ENCODE data around the gene KAT8.

Gene KAT8

GRCh38 chr16:31106509-31107464 lies 10.7 kb upstream of the KAT8 start:
- in situ Hi-C loops (cut with HindIII; ENCODE audit: low sequenced_read_pairs) = no loop called here

- in situ Hi-C loops (cut with HindIII; ENCODE audit: low sequenced_read_pairs) = no loop called here
These were observed 10.0 kb upstream of the KAT8 start for GRCh38 chr16:31107465-31107867.

- in situ Hi-C loops (cut with HindIII; ENCODE audit: low sequenced_read_pairs) = no loop called here
These were observed 9.2 kb upstream of the KAT8 start, which contains the start of gene BCKDK for GRCh38 chr16:31108035-31108793. Gene BCKDK, plus strand, starts transcription at chr16:31108386. Its CDS starts 838 bp downstream, at chr16:31109224.

- in situ Hi-C loops (cut with HindIII; ENCODE audit: low sequenced_read_pairs) = no loop called here
These were observed 8.5 kb upstream of the KAT8 start for GRCh38 chr16:31108794-31109558.

GRCh38 chr16:31109622-31110021 lies 7.8 kb upstream of the KAT8 start:
- in situ Hi-C loops (cut with HindIII; ENCODE audit: low sequenced_read_pairs) = no loop called here

GRCh38 chr16:31110106-31111034 lies 7.1 kb upstream of the KAT8 start:
- in situ Hi-C loops (cut with HindIII; ENCODE audit: low sequenced_read_pairs) = no loop called here

GRCh38 chr16:31111881-31112466 lies 5.5 kb upstream of the KAT8 start:
- in situ Hi-C loops (cut with HindIII; ENCODE audit: low sequenced_read_pairs) = no loop called here

GRCh38 chr16:31112711-31113110 lies 4.8 kb upstream of the KAT8 start:
- in situ Hi-C loops (cut with HindIII; ENCODE audit: low sequenced_read_pairs) = no loop called here

- in situ Hi-C loops (cut with HindIII; ENCODE audit: low sequenced_read_pairs) = no loop called here
These were observed 4.0 kb upstream of the KAT8 start for GRCh38 chr16:31113121-31114120.

GRCh38 chr16:31114468-31114867 lies 3.0 kb upstream of the KAT8 start:
- in situ Hi-C loops (cut with HindIII; ENCODE audit: low sequenced_read_pairs) = no loop called here

GRCh38 chr16:31118223-31119155 lies 1.0 kb downstream of the KAT8 start:
- in situ Hi-C loops (cut with HindIII; ENCODE audit: low sequenced_read_pairs) = no loop called here

- in situ Hi-C loops (cut with HindIII; ENCODE audit: low sequenced_read_pairs) = no loop called here
These were observed 2.7 kb downstream of the KAT8 start for GRCh38 chr16:31120129-31120528.

- in situ Hi-C loops (cut with HindIII; ENCODE audit: low sequenced_read_pairs) = no loop called here
These were observed 8.4 kb downstream of the KAT8 start for GRCh38 chr16:31125844-31126243.

- in situ Hi-C loops (cut with HindIII; ENCODE audit: low sequenced_read_pairs) = no loop called here
These were observed 9.7 kb downstream of the KAT8 start for GRCh38 chr16:31127182-31127581.

GRCh38 chr16:31128711-31129567 lies 11.5 kb downstream of the KAT8 start:
- in situ Hi-C loops (cut with HindIII; ENCODE audit: low sequenced_read_pairs) = no loop called here

- in situ Hi-C loops (cut with HindIII; ENCODE audit: low sequenced_read_pairs) = no loop called here
These were observed 12.3 kb downstream of the KAT8 start for GRCh38 chr16:31129568-31130335.
